HCEC 1CT (cell line): ENCODE data around the gene SMIM3.
"Not testable (repeated sequence)": the region's sequence is repeated elsewhere in the genome, so short reads cannot be mapped to it uniquely, and the experiment has no call there.

Experiments used
- DNase-seq: peaks from one replicate; pipeline ENCODE4 v3.0.0-alpha.2; 2017

The SMIM3 gene

GRCh38 chr5:150794927-150795326 is 16.4 kb downstream of the SMIM3 start:
- DNase-seq = no peak

GRCh38 chr5:150797384-150797783 is 18.8 kb downstream of the SMIM3 start:
- DNase-seq = no peak

- peak; percentile 76 for DNase-seq
Observed at GRCh38 chr5:150801117-150801927, 22.8 kb downstream of the SMIM3 start.

GRCh38 chr5:150804388-150804787 is 25.8 kb downstream of the SMIM3 start:
- DNase-seq = no peak

DNA sequence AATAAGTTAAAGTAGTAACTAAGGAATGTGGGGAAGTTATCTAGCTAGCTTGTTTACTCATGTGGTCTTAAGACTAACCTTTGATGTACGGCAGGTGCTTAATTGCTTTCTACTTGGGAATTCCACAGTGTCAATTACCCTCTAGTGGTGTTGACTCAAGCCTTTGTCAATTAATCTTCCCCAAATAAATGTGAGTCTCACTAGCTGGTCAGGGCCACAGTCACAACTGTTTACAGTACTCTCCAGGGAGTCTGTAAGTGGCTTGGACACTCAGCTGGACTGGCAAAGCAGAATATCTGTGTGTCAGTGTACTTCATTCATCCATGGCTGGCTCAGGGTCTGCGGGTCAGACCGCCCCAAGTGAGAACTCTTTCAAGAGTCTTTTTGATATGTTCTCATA is 30.8 kb downstream of the SMIM3 start:
- DNase-seq = no peak

DNA sequence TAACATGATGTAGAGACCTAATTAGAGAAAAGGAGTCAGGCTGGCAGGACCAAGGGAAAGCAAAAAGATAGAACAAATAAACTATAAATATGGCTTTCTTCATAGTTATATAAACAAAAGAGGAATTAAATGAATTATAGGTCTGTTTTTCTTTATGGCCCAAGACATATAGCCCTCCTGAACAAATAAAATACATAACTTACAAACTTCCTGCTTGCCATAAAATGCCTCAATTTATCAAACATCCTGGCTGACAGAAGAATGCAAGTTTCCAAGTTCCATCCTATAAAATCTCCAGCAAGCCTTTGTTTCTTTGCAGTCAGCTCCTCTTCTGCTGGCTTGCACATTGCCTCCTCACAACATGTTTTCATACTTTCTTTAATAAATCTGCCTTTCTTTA is 36.5 kb downstream of the SMIM3 start:
- no peak for DNase-seq

- no peak for DNase-seq
Observed at GRCh38 chr5:150816946-150817345, 38.4 kb downstream of the SMIM3 start.

GRCh38 chr5:150829744-150830143 is 51.2 kb downstream of the SMIM3 start:
- DNase-seq = no peak

- DNase-seq = not testable (repeated sequence)
Observed at GRCh38 chr5:150831821-150832220, 53.3 kb downstream of the SMIM3 start.

- DNase-seq = no peak
Observed at GRCh38 chr5:150836064-150836463, 57.5 kb downstream of the SMIM3 start.

- DNase-seq = no peak
Observed at GRCh38 chr5:150836703-150837102, 58.1 kb downstream of the SMIM3 start.

DNA sequence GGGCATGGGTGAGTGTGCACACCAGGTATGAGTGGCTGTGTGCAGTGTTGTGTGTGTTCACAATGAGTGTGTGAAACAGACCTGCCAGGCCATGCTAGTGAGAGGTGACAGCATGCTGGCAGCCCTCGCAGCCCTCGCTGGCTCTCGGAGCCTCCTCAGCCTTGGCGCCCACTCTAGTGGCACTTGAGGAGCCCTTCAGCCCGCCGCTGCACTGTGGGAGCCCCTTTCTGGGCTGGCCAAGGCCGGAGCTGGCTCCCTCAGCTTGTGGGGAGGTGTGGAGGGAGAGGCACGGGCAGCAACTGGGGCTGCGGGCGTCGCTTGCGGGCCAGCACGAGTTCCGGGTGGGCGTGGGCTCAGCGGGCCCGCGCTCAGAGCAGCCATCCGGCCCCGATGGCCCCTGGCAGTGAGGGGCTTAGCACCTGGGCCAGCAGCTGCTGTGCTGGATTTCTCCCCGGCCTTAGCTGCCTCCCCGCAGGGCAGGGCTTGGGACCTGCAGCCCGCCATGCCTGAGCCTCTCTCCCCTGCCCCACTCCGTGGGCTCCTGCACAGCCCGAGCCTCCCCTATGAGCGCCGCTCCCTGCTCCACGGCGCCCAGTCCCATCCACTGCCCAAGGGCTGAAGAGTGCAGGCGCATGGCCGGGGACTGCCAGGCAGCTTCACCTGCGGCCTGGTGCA is 66.8 kb downstream of the SMIM3 start:
- DNase-seq = not testable (repeated sequence)

DNA sequence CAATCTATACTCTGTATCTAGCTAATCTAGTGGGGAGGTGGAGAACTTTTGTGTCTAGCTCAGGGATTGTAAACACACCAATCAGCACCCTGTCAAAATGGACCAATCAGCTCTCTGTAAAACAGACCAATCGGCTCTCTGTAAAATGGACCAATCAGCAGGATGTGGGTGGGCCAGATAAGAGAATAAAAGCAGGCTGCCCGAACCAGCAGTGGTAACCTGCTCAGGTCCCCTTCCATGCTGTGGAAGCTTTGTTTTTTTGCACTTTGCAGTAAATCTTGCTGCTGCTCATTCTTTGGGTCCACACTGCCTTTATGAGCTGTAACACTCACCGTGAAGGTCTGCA is 67.7 kb downstream of the SMIM3 start, which contains the start of gene IRGM:
Gene IRGM, plus strand, starts transcription at position 214 of the 346 bp plus-strand sequence. CDS start 1,603 bp downstream, outside the sequence.
- DNase-seq = not testable (repeated sequence)
